Activated gamma-delta T cell (primary cell): ENCODE data around the gene CALY.

Experiments used
- DNase-seq: peaks from one replicate; lab custom pipeline; 2025; lab: John Stamatoyannopoulos, UW

Gene CALY

DNA sequence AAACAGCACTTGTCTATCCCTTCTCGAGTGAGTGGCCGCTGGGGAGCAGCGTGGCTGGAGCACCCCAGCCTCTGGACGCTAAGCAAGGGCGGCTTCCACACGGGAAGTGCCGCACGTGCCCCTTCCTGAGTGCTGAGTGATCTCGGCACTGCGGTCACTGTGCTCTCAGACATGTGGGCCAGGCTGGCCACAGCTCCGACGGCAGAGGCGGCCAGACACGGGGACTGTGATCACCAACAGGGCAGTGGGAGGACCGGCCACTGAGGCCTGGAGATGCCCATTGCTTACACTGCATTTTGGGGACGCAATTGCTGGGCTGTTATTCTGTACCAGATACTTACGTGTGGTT, 29.4 kb upstream of the CALY start:
- DNase-seq = no peak

DNA sequence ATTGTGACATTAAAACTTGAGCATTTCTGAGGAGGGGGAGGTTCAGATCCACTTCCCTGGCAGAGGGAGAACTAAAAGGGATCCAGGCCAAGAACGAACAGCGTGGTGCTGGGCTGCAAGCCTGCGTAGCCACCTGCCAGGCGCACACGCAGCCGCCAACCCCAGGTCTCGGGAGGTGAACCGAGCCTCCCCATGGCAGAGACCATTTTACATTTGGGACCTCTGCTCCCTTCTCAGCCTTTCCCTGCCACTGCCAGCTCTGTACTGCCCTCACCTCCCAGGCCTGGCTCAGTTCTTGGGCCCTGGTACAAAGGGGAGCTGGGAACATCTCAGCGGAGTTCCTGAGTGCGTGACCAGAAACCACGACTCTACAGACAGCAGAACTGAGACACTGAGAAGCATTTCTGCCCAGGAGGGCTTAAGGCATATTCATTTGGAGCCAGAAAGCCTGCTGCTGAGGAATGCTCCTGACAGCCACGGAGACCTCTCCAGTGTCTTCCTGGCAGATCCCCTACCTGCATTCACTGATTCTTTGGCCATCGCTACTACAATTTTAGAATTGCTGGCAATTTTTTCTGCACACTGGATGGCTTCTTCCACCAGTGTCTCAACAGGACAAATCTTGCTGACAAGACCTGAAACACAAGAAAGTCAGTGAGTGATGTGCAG, 28.9 kb upstream of the CALY start:
- no peak for DNase-seq

DNA sequence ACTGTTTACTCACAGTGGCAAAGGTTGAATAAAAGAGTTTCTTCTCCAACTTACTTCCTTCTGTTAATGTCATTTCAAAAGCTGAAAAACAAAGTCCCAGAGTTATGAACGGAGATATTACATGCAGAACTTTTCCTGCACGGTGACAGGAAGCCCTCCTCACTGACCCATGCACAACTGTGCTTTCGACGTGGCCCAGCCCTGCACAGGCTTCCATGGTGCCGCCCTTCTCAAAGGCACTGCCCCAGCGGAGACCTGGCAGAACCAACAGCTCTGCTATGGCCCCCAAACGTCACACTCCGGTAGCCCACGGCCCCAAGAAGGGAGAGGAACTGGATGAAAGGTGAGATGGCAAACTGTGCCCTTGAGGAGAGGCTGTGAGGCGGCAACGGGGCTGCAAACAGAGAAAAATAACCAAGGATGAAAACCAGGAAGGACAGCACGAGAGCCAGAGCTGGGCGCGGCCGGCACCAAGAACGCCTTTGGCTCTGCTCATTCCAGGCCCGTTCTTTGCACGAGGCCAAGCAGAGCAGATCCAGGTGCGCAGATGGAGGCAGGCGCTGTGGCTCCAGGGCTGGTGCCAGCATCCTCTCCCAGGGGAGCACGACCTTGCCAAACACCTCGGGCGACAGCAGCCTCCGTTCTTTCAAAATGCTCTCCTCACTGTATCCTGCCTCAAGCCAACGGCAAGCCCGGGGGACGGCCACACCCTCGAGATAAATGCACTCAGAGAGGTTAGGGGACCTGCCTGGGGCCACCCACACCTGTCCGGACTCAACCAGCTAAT, 28.1 kb upstream of the CALY start:
- DNase-seq = no peak

DNA sequence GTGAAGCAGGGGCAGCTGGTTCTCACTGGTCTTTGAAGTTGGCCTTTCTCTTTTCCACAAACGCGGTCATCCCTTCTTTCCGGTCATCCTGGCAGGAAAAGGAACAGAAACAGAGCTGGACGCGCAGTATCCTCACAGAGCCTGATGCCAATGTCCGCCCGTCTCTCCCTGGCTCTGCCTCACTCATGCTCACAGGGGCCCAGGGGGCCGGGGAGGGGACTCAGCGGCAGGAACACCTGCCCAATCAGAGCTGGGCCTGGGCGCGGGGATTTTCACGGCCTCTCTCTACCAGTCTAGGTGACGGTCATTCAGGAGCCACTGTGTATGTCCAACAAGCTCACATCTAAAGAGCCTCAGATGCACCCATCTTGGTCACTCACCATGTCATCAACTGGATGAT, 26.1 kb upstream of the CALY start:
- DNase-seq = no peak

DNA sequence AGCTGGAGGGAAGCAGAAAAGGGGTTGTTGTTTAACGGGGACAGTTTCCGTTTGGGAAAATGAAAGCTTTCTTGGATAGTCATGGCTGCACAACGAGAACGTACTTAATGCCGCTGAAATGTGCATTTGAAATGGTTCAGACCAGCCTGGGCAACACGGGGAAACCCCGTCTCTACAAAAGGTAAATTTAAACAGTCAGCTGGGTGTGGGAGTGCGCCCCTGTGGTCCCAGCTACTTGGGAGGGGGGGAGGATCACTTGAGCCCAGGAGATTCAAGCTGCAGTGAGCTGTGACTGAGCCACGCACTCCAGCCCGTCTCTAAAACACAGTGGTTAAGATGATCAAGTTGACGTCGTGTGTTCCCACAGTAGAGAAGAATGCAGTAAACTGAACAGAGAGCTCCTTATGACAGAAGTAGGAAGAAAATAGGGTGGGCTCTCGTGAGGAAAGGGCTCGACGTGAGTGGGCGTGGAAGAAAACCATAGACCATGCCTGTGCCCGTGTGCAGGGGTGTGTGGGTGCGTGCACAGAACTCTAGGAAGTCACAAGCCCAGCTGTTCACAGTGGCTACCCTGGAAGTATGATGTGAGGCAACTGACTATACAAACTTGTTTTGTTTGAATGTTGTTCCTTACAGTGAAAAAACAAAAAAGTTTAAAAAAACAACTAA, 25.2 kb upstream of the CALY start:
- DNase-seq = no peak

DNA sequence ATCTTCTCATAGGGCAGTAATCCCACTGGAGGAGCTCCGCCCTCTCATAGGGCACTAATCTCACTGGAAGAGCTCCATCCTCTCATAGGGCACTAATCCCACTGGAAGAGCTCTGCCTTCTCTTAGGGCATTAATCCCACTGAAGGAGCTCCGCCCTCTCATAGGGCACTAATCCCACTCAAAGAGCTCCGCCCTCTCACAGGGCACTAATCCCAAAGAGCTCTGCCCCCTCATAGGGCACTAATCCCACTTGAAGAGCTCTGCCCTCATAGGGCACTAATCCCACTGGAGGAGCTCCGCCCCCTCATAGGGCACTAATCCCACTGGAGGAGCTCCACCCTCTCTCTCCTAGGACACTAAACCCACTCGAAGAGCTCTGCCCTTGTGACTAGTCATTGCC, 24.5 kb upstream of the CALY start:
- DNase-seq = no peak

DNA sequence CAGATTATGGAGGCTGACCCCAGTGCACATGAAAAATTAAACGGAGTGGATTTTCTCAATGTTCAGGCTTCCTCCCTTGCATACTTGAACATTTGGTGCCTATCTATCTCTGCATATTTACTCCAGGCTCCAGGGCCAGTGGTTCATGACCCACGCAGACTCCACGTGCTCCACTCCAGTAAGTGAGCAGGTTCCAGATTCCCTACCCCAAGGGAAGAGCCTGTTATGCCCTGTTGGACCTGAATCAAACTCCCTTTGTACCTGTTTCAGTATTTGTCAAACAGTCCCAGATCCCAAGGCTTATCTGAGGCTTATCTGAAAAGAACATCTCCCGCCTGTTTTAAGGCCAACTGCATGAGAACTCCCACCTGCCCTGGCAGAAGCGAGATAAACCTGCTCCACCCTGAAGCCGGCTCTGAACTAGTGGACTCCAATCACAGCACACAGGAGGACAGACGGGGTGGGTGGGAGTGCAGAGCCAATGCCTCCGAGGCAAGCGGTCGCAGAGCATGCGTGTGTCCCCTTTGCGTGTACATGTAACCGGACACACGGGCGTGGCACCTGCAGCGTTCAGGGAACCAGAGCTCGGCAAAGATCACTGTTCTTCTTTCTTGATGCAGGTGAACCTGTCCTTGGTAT, 23.4 kb upstream of the CALY start:
- DNase-seq = no peak

DNA sequence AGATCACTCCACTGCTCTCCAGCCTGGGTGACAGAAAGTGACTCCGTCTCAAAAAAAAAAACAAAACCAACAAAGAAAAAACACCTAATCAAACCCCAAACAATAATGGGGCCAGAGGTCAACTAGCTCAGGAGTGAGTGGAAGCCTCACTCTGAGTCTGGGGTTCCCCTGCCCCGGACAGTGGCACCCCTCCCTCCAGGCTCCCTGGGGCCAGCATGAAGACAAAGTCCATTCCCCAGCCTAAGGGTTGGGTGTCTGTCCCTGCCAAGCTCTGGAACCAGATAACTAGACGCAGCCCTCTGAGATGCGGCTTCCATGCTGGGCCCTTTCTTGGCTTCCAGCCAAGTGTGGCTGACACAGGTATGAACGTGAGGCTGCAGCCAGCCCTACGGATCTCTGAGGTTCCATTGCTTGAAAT, 22.9 kb upstream of the CALY start:
- DNase-seq = no peak

DNA sequence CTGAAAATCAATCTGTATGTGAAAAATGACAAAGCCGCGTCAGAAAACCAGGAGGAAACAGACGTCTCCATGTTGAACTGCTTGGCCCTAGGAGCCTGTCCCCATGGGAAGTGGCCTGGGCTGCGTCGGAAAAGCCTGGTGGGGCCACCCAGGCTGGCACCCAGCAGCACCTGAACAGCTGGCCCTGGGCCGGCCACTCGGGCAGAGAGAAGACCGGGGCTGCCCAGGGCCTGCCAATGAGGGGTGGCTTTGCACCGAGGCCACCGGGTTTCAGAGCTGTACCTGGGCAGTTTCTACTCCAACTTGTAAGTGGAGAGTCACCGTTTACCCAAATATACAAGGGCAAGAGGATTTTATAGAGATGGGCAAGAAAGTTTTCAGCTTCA, 22.2 kb upstream of the CALY start:
- no peak for DNase-seq

DNA sequence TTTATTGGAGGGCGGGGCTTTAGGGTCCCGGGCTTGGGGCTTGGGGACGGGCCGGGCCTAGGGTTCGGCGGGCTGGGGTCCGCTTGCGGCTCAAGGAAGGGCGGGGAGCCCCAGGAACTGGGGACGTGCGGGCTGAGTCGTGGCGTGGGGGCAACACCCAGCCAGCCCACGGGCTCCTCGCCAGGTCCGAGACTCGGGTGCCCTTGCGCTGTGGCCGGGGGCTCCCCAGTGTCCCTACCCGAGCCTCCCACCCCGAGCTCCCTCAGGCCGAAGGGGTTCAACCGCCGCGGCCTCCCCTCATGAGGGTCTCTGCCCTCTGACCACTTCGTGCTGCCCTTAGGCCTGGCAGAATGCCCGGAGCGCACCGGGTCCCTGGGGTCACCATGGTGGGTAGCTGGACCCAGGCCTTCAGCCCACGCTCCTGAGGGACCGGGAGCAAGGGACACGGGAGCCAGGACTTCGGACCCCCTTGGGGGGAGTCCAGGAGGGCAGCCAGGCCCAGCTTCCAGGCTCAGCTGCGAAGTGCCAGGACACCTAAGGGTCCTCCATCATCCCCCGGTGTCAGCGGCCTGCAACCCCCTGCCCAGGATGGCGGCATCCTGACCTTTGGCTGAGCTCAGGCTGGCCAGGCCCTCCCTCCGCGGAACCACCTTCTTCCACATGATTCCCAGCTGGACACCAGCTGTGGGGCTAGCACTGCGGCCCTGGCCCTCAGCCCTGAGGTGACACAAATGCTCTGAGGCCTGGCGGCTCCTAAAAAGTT, 21.6 kb upstream of the CALY start:
- no peak for DNase-seq

DNA sequence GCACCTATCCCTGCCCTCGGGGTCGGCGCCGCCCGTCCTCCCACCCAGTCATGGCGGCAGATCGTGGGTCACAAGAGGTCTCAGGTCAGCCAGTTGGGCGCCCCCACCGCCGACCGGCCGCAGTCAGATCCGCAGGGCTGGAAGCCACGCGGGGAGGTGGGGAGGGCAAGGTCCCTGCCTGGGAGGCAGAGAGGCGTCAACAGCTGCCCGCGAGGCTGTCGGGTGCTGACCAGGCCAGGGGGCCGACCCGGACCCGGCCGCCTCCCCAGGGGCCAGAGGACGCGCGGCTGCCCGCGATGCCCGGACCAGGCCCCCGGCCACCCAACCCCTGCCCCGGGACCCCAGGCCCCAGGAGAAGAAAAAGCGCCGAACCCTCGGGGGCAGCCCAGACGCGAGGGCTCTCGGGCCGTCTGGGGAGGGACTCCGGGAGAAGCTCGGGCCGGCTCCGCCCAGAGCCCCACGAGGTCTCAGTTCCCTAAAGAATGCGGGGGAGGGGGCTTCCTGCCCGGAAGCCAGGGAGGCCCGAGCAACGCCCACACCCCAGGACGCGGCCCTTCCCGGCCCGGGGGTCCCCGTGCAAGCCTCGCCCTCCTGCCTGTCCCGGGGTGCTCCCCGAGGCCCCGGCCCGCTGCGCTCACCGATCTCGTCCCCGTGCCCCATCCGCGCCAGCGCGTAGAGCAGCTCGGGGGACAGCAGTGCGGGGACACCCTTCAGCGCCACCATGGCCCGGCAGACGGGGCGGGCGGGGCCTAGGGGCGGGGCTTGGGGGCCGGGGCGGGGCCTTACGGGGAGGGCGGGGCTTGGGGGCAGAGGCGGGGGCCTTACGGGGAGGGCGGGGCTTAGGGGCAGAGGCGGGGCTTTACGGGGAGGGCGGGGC, 20.8 kb upstream of the CALY start, which contains the start of gene FUOM:
Gene FUOM, minus strand, starts transcription at position 735 of the 877 bp plus-strand sequence. Its CDS starts 12 bp downstream, at position 723.
- peak; percentile 63 for DNase-seq

DNA sequence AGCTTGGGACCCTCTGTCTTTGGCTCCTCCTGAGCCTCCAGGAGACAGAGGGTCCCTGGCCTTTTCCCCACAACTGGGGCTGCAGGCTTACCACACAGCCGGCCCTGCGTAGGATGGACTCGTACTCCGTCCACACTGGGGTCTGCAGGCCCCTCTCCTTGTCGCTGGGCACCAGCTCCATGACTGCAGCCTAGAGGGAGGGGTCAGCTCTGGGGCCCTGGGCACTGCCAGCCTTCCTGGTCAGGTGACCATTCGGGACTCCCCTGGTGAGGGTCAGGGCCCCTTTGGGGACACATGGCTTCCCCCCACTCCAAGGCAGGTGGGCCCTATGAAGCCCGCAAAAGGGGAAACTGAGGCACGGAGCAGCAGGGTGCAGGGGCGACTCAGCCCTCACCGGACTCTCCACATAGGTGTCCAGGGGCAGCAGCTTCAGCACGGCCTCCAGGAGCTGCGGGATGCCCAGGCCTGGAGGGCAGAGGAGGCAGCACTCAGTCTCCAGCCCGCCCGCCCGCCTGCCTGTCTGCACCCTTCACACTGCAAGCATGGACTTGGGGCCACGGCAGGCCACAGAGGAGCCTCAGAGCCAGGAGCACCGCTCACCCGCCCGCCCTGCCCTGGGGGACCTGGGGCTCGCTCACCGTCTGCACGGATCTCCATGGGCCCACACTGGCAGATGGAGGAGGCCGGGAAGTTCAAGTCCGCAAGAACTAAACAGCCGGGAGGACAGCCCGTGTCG, 20.0 kb upstream of the CALY start:
- no peak for DNase-seq

DNA sequence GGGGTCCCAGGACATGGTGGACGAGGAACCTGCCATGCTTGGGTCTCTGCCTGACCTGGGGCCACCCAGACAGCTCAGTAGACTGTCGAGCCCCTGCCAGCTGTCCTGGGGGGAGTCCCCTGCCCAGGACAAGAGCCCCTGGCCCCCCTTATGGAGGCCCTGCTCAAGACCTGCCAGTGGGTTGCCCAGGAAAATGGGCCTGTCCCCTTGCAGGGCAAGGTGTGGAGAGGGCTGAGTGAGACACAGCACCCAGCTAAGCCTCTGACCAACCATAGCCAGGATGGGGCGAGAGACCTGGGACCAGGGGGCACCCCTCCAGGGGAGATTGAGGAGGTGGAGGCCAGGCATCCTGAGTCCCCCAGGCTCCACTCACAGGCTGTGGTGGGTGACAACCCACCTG, 19.3 kb upstream of the CALY start:
- no peak for DNase-seq

DNA sequence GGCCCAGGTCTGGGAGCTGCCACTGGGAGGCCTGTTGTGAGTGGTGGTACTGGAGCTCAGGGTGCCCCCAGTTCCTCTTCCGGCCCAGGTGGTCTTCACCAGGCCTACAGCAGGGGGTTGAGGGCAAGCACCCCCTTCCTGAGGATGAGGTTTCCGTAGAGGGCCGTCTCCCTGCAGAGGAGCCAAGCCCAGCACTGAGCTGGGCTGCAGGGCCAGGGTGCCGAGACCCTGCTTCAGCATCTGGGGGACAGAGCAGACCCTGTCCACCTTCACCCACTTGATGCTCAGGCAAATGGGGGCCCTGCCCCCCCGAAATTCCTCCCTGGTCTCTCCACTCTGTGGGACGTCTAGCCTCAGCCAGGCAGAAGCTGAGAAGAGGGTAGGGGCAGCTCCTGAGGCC, 18.6 kb upstream of the CALY start:
- DNase-seq = no peak

DNA sequence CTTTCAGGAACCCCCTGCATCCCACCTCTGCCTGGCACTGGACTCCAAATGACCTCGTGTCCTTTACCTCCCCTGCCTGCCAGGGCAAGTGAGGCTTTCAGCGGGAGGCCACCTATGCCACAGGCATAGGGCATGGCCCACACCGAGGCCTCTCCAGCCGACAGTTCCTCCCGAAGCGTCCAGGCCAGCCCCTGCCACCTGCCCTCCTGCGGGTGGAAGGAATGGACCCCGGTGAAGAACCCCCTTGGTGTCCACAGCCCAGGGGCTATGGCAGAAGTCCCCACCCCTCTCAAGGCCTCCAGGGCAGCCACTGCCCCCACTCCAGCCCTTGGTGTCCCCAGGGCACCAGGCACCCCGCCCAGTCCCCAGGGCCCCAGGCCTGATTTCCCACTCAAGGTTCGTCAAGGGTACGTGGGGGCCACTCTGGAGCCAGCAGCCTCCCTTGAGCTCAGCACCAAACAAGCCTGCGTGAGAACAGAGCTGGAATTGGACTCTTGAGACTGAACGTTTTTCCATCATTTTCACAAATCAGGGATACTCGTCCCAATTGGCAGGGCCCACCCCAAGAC, 18.1 kb upstream of the CALY start:
- no peak for DNase-seq

DNA sequence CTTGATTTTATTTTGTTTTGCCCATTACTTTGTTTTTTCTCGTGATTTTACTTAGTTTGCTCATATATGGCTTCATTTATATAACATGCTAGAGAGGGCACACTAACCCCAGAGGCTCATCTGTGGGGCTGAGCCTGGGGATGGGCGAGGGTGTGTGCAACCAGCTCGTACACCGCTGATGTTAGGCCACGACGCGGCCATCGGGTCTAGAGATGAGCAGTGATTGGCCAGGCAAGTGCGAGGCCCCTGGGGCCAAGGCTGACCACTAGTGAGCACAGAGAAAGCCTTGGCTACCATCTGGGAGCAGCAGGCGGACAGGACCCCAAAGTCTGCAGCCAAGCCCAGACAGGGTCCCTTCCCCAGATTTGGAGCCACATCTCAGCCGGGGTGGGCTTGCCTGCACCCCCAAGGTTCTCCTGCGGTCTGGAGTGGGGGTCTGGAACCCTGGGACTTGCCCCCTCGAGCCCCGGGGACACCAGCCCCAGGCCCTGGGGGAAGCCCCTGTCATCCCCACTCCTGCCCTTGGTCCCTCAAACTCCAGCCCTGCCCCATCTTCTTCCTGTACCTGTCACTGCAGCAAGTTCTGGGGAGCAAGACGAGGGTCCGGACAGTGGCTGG, 17.4 kb upstream of the CALY start:
- no peak for DNase-seq

DNA sequence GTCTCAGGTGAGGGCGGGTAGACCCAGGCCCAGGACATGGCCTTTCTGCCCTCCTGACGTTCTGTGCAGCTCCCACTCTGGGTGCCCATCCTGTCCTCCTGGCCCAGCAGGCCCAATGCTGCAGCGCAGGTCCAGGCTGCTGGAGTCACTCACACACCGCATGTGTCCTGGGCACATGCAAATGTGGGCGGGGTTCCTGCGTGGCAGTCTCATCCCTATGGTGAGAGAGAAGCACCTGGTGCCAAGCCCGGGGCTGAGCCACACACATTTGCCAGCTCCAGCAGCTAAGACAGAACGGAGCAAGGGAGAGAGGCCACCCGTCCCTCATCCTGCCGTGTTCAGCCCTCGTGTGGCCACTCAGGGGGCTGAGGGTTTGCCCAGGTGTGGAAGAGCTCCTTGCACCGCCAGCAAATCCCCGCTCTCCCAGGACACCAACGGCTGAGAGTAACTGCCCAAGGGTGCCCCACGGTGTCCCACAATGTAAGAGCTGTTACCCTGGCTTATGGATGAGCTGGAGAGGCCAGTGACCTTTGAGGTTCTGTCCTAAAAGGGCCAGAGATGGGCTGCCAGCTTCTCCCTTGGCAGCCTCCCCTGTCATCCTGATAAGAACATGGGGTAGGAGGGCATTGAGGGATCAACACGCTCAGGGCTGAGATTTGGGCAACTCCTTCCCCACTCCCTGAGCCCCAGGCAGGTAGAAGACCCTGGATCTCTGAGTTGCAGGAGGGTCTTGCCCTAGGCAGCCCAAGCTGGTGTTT, 16.7 kb upstream of the CALY start:
- no peak for DNase-seq
